CD4-positive, alpha-beta memory T cell (primary cell): ENCODE measurements around the gene EFNA5. TPM values are rescaled to one million over a fixed set of nuclear protein-coding genes. Genes with fewer than 3 reads are reported as not detected.

Experiments
- CTCF ChIA-PET: fragments of 350-600 bp; sonication (Branson Sonifier 250); formaldehyde crosslinking; loops from one replicate; lab custom pipeline; 2021; ENCODE audit warnings: inconsistent platforms; ENCODE audit not compliant: partially characterized antibody; lab: Charles Lee
- POLR2A ChIA-PET: fragments of 350-600 bp; sonication (Branson Sonifier 250); formaldehyde crosslinking; loops from one replicate; lab custom pipeline; 2021; ENCODE audit not compliant: partially characterized antibody; lab: Charles Lee
- DNase-seq, 5 donors: peaks; one replicate each; pipeline versions ENCODE4 v3.0.0 to v3.0.0-alpha.2; 2020 to 2022; ENCODE audit warnings: mixed read lengths in 1 of 5
- H3K27ac ChIP-seq: one replicate; pipeline ENCODE4 v1.7.0; 2013; ENCODE audit warnings: low read depth, low read length
- H3K27me3 ChIP-seq: 2 replicates; pipeline ENCODE4 v1.7.0; 2013; ENCODE audit warnings: mild to moderate bottlenecking, low read length, moderate library complexity; ENCODE audit not compliant: insufficient read depth
- H3K36me3 ChIP-seq: 2 replicates; pipeline ENCODE4 v1.7.0; 2013; ENCODE audit warnings: mild to moderate bottlenecking, low read length, moderate library complexity; ENCODE audit not compliant: insufficient read depth
- H3K4me1 ChIP-seq: 2 replicates; pipeline ENCODE4 v1.7.0; 2013; ENCODE audit warnings: mild to moderate bottlenecking, low read length, moderate library complexity; ENCODE audit not compliant: insufficient read depth
- H3K4me3 ChIP-seq, 2 donors: one replicate each; pipeline ENCODE4 v1.7.0; 2013; ENCODE audit warnings: low read length in 2 of 2, mild to moderate bottlenecking in 1 of 2
- H3K9me3 ChIP-seq, 2 donors: one replicate each; pipeline ENCODE4 v1.7.0; 2013; ENCODE audit warnings: low read length in 2 of 2, control low read depth in 1 of 2; ENCODE audit not compliant: control insufficient read depth in 1 of 2
- H3K27ac Mint-ChIP-seq, 7 donors: one replicate each; pipeline ENCODE4 v1.8.0; 2020 to 2021; ENCODE audit warnings: mixed read lengths in 7 of 7, mild to moderate bottlenecking in 6 of 7, inconsistent platforms in 3 of 7, moderate library complexity in 3 of 7
- H3K27me3 Mint-ChIP-seq, 2 donors: one replicate each; pipeline ENCODE4 v1.8.0; 2020 to 2021; ENCODE audit warnings: mixed read lengths in 2 of 2
- H3K36me3 Mint-ChIP-seq, 2 donors: one replicate each; pipeline ENCODE4 v1.8.0; 2020 to 2021; ENCODE audit warnings: mixed read lengths in 2 of 2, inconsistent platforms in 1 of 2, mild to moderate bottlenecking in 1 of 2
- H3K4me1 Mint-ChIP-seq, 4 donors: one replicate each; pipeline ENCODE4 v1.8.0; 2020 to 2021; ENCODE audit warnings: mixed read lengths in 4 of 4, mild to moderate bottlenecking in 1 of 4
- H3K4me3 Mint-ChIP-seq, 8 donors: one replicate each; pipeline ENCODE4 v1.8.0; 2020 to 2021; ENCODE audit warnings: mixed read lengths in 8 of 8, mild to moderate bottlenecking in 7 of 8, moderate library complexity in 6 of 8, inconsistent platforms in 3 of 8
- H3K9me3 Mint-ChIP-seq, 8 donors: one replicate each; pipeline ENCODE4 v1.8.0; 2020 to 2021; ENCODE audit warnings: mixed read lengths in 8 of 8, mild to moderate bottlenecking in 5 of 8, inconsistent platforms in 3 of 8, moderate library complexity in 1 of 8
- intact Hi-C: fragments of 100-400 bp; cut with micrococcal nuclease; formaldehyde crosslinking; loops from one replicate; pipeline ENCODE4 v1.15.1; 2023
- polyA plus RNA-seq, 2 donors: library from polyadenylated mRNA; unstranded; fragments of 300-500 nt; fragmentation: Illumina TruSeq; gene quantifications; one replicate each; pipeline ENCODE4 v1.2.3, GENCODE V29; 2021
- total RNA-seq, 2 experiments: library from RNA; stranded (reverse); gene quantifications; one replicate each; pipeline ENCODE4 v1.2.3, GENCODE V29; 2021

EFNA5 gene
- total and polyA plus RNA-seq, 4 experiments from 2014 or later: not detected

- H3K27me3 ChIP-seq: peaks cover 22% of the 10 kb centered on the region
- Mint-ChIP-seq H3K9me3 (no peaks in the 10 kb centered on the region), H3K36me3 (no peaks in the 10 kb centered on the region), H3K4me1 (peaks cover 11 to 29% (median 25%) of the 10 kb centered on the region in 4 donors), H3K27me3 (peaks cover 37 to 38% of the 10 kb centered on the region in 2 donors), H3K4me3 (peak overlapping the region in 4 of 8 donors; percentile 17 to 26 (median 20)), H3K27ac (no peak overlapping the region)
- DNase-seq: no peak
- no peaks in the 10 kb centered on the region for H3K36me3 ChIP-seq
- no peaks in the 10 kb centered on the region for H3K9me3 ChIP-seq
- POLR2A ChIA-PET: no interaction called here
- peaks cover 24% of the 10 kb centered on the region for H3K4me1 ChIP-seq
- no peak overlapping the region for H3K4me3 ChIP-seq
- intact Hi-C loops: no loop called here
- H3K27ac ChIP-seq: no peak overlapping the region
- CTCF ChIA-PET: no interaction called here
These were observed 2.3 kb downstream of the EFNA5 start for GRCh38 chr5:107668154-107669095.

DNA sequence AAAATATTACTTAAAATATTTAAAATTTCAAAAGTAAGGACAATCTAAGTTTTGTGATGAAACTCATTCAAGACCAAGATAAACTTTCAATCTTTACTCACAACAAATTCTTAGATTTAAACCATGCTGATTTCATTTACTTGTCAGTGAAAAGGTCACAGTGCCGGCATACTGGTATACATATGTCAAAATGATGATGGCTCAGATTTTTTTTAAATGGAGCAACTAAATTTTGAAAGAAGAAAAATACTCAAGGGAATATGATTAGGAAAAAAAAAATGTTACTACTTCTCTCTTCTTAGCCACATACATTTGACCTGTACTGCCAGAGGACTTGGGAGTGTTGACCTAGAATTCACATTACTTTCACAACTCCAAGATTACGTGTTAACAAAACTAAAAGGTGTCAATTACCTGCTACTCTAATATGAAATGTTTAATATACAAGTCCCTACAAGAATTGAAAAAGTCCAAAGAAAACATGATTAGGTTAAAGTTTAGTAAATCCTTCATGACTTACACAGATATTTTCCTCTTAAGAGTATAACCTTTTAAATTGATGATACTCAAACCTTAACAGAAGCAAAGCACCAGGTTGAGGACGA, 4.6 kb downstream of the EFNA5 start:
- POLR2A ChIA-PET: no interaction called here

GRCh38 chr5:107665036-107665570, 5.6 kb downstream of the EFNA5 start:
- peaks cover 0 to 2% (median under 1%) of the 10 kb centered on the region in 4 donors for H3K4me1 Mint-ChIP-seq

More for the DNA sequence above, 4.6 kb downstream of the EFNA5 start:
- no peaks in the 10 kb centered on the region for H3K9me3 ChIP-seq
- H3K9me3 Mint-ChIP-seq: no peaks in the 10 kb centered on the region
- H3K27ac ChIP-seq: no peak overlapping the region
- H3K4me3 Mint-ChIP-seq: no peak overlapping the region
- CTCF ChIA-PET: interaction anchor here (1.6 kb wide), 1 partner anchor 9 kb away, joined by 3 read pairs; no protein-coding TSS in a partner anchor
- H3K27me3 ChIP-seq: peaks cover 5% of the 10 kb centered on the region
- no peak for DNase-seq
- no peak overlapping the region for H3K27ac Mint-ChIP-seq
- H3K36me3 Mint-ChIP-seq: no peaks in the 10 kb centered on the region
- peaks cover 1 to 9% (median 8%) of the 10 kb centered on the region in 4 donors for H3K4me1 Mint-ChIP-seq
- H3K36me3 ChIP-seq: no peaks in the 10 kb centered on the region
- H3K27me3 Mint-ChIP-seq: peaks cover 23 to 30% of the 10 kb centered on the region in 2 donors
- H3K4me3 ChIP-seq: no peak overlapping the region
- intact Hi-C loops: no loop called here
- H3K4me1 ChIP-seq: peaks cover 2% of the 10 kb centered on the region

DNA sequence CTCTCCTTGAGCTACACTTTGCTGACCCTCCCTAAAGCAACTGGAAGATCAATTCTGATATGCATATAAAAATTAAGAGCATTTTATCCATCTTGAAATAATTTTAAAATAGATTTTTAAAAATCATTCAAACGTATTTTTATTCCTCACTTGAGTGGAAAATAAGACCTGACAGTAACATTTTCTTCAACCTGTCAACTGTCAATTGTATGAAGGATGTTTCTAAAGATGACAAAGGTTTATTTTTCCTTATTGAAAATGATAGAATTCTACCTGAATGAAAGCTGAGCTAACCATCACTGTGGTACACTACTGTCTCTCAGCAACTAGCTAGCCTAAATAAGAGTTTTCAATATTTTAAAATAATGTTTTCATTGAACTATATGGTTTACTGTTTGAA, 7.0 kb downstream of the EFNA5 start:
- POLR2A ChIA-PET: no interaction called here
- H3K36me3 ChIP-seq: no peaks in the 10 kb centered on the region
- Mint-ChIP-seq H3K36me3 (no peaks in the 10 kb centered on the region), H3K4me3 (no peak overlapping the region), H3K27me3 (peaks cover 16 to 18% of the 10 kb centered on the region in 2 donors), H3K4me1 (no peaks in the 10 kb centered on the region), H3K27ac (no peak overlapping the region), H3K9me3 (no peaks in the 10 kb centered on the region)
- H3K4me1 ChIP-seq: no peaks in the 10 kb centered on the region
- no peak overlapping the region for H3K4me3 ChIP-seq
- peaks cover 5% of the 10 kb centered on the region for H3K27me3 ChIP-seq
- CTCF ChIA-PET: no interaction called here
- no peak overlapping the region for H3K27ac ChIP-seq
- intact Hi-C loops: no loop called here
- DNase-seq: no peak
- H3K9me3 ChIP-seq: no peaks in the 10 kb centered on the region

More at GRCh38 chr5:107665036-107665570, 5.6 kb downstream of the EFNA5 start:
- H3K36me3 ChIP-seq: no peaks in the 10 kb centered on the region
- CTCF ChIA-PET: interaction anchor here (1.6 kb wide), 1 partner anchor 10 kb away, joined by 3 read pairs; no protein-coding TSS in a partner anchor
- H3K27me3 ChIP-seq: peaks cover 5% of the 10 kb centered on the region
- Mint-ChIP-seq H3K4me3 (no peak overlapping the region), H3K36me3 (no peaks in the 10 kb centered on the region), H3K9me3 (no peaks in the 10 kb centered on the region), H3K27ac (no peak overlapping the region), H3K27me3 (peaks cover 18 to 29% of the 10 kb centered on the region in 2 donors)
- no peaks in the 10 kb centered on the region for H3K4me1 ChIP-seq
- H3K4me3 ChIP-seq: no peak overlapping the region
- no peak overlapping the region for H3K27ac ChIP-seq
- no peak for DNase-seq
- POLR2A ChIA-PET: no interaction called here
- no peaks in the 10 kb centered on the region for H3K9me3 ChIP-seq
- intact Hi-C loops: no loop called here

DNA sequence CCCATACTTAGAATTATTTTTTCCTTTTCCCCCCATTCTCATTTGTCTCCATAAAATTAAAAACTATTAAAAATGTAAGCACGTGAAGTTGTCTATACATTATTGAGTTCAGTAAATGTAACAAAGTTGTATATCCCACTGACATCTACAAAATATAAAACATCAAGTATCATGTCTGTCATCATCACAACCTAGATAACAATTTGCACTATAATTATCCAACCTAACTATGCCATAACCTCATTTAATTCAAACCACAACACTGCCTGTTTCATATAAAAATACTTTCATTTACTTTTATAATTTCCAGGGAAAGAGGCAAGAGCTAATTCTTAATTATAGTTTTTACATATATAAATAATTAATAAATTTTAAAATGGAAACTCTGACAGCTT, 9.1 kb downstream of the EFNA5 start:
- Histone ChIP-seq H3K27ac (no peak overlapping the region), H3K4me1 (no peaks in the 10 kb centered on the region), H3K36me3 (no peaks in the 10 kb centered on the region), H3K4me3 (no peak overlapping the region), H3K27me3 (no peaks in the 10 kb centered on the region), H3K9me3 (no peaks in the 10 kb centered on the region)
- Mint-ChIP-seq H3K4me1 (no peaks in the 10 kb centered on the region), H3K9me3 (no peaks in the 10 kb centered on the region), H3K36me3 (no peaks in the 10 kb centered on the region), H3K4me3 (no peak overlapping the region), H3K27me3 (peaks cover 8 to 10% of the 10 kb centered on the region in 2 donors), H3K27ac (no peak overlapping the region)
- intact Hi-C loops: no loop called here
- ChIA-PET CTCF (interaction anchor here (1.4 kb wide), 1 partner anchor 12 kb away, joined by 6 read pairs; no protein-coding TSS in a partner anchor), POLR2A (no interaction called here)
- no peak for DNase-seq

- H3K9me3 ChIP-seq: no peaks in the 10 kb centered on the region
- no peak overlapping the region for H3K4me3 ChIP-seq
- no peaks in the 10 kb centered on the region for H3K36me3 Mint-ChIP-seq
- DNase-seq: no peak
- no peaks in the 10 kb centered on the region for H3K27me3 ChIP-seq
- H3K27ac ChIP-seq: no peak overlapping the region
- peaks cover 7 to 10% of the 10 kb centered on the region in 2 donors for H3K27me3 Mint-ChIP-seq
- H3K9me3 Mint-ChIP-seq: no peaks in the 10 kb centered on the region
- H3K4me1 ChIP-seq: no peaks in the 10 kb centered on the region
- intact Hi-C loops: no loop called here
- ChIA-PET POLR2A (no interaction called here), CTCF (interaction anchor here (1.4 kb wide), 1 partner anchor 13 kb away, joined by 6 read pairs; no protein-coding TSS in a partner anchor)
- H3K36me3 ChIP-seq: no peaks in the 10 kb centered on the region
- no peak overlapping the region for H3K4me3 Mint-ChIP-seq
- H3K4me1 Mint-ChIP-seq: no peaks in the 10 kb centered on the region
- no peak overlapping the region for H3K27ac Mint-ChIP-seq
These were observed 9.6 kb downstream of the EFNA5 start for GRCh38 chr5:107661038-107661649.

GRCh38 chr5:107658528-107658927, 12.2 kb downstream of the EFNA5 start:
- DNase-seq: no peak
- Histone ChIP-seq H3K36me3 (no peaks in the 10 kb centered on the region), H3K9me3 (no peaks in the 10 kb centered on the region), H3K27ac (no peak overlapping the region), H3K27me3 (no peaks in the 10 kb centered on the region), H3K4me3 (no peak overlapping the region), H3K4me1 (no peaks in the 10 kb centered on the region)
- no peaks in the 10 kb centered on the region for H3K4me1 Mint-ChIP-seq
- H3K9me3 Mint-ChIP-seq: no peaks in the 10 kb centered on the region
- H3K27me3 Mint-ChIP-seq: peaks cover 10 to 12% of the 10 kb centered on the region in 2 donors
- intact Hi-C loops: no loop called here
- POLR2A ChIA-PET: no interaction called here
- no peaks in the 10 kb centered on the region for H3K36me3 Mint-ChIP-seq
- no peak overlapping the region for H3K27ac Mint-ChIP-seq
- CTCF ChIA-PET: no interaction called here
- H3K4me3 Mint-ChIP-seq: no peak overlapping the region
